Measurements from ENCODE around the gene BUB3. TPM values are rescaled to one million over a fixed set of nuclear protein-coding genes. Genes with fewer than 3 reads are reported as not detected.

The BUB3 gene
- total and polyA plus RNA-seq, 2 of the 13 experiments (the other 11 are each of a cell fraction or from before 2014, with no cell fraction given): 174 to 188 TPM

DNA sequence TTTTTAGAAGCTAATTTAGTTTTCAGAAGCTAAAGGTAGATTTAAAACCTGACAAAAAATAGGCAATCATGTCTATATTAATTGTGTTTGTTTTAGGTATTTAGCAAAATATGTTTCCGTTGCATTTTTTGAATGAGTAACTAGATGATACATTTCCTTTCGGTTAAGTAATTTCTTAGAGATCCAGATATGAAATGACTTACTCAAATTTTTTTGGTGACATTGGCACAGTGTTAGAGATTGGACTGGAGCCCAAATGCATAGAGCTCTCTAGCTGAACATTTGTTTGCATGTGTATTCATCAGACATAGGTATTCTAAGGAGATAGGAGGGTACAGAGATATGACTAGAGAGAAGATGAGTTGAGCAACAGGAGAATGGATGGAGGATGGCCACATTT, 1.9 kb downstream of the BUB3 start:
- Histone ChIP-seq H2AFZ (ENCODE audit: low read length) (no peak overlapping the region), H3K4me2 (ENCODE audit: low read depth, low read length) (peak overlapping the region; percentile 70), H3K9ac (ENCODE audit: insufficient read depth, low read depth, low read length) (peak overlapping the region; percentile 92; the same call in 1 of the 2 replicates), H3K9me3 (ENCODE audit: low read length) (no peaks in the 10 kb centered on the region), H3K36me3 (replicated peaks in 1 of 2; ENCODE audit: control insufficient read depth in 1 of 2, insufficient read depth in 2 of 2, low read length in 2 of 2) (peaks cover 4 to 22% of the 10 kb centered on the region in 2 experiments; a peak in 3 of 5 replicates), H3K27me3 (ENCODE audit: control insufficient read depth in 1 of 2, insufficient read depth in 2 of 2, low read length in 2 of 2) (peaks cover 2 to 25% of the 10 kb centered on the region in 2 experiments; a peak in 4 of 5 replicates), H3K27ac (ENCODE audit: extremely low read length, insufficient read depth, low read length) (peak overlapping the region; percentile 56), H3K79me2 (ENCODE audit: insufficient read depth, low read length) (peaks cover 65% of the 10 kb centered on the region), H3K4me3 (replicated peaks in 1 of 3; ENCODE audit: insufficient read depth in 1 of 3, low read depth in 2 of 3, low read length in 3 of 3) (peak overlapping the region; percentile 65 to 99 (median 98); a peak in 5 of 6 replicates), H3K4me1 (ENCODE audit: insufficient read depth, low read length) (peaks cover 64% of the 10 kb centered on the region), H4K20me1 (ENCODE audit: insufficient read depth, low read length) (peaks cover 20% of the 10 kb centered on the region)
- TF ChIP-seq ZNF607 (CRISPR knock-in tag; IDR thresholded peaks at IDR 0.05; ENCODE audit: borderline replicate concordance) (no peak), DMAP1 (CRISPR knock-in tag; IDR thresholded peaks at IDR 0.05) (no peak), GLI4 (CRISPR knock-in tag; IDR thresholded peaks at IDR 0.05; ENCODE audit: borderline replicate concordance) (no peak), SIN3A (IDR thresholded peaks at IDR 0.05; ENCODE audit: borderline replicate concordance, low read depth, low read length) (no peak), ZNF703 (CRISPR knock-in tag; IDR thresholded peaks at IDR 0.05; ENCODE audit: borderline replicate concordance) (no peak), CCDC6 (CRISPR knock-in tag; IDR thresholded peaks at IDR 0.05) (no peak), ZNF788 (CRISPR knock-in tag; IDR thresholded peaks at IDR 0.05; ENCODE audit: borderline replicate concordance) (no peak), ZNF343 (CRISPR knock-in tag; IDR thresholded peaks at IDR 0.05) (no peak), ZNF441 (CRISPR knock-in tag; IDR thresholded peaks at IDR 0.05; ENCODE audit: borderline replicate concordance) (no peak), ZNF790 (CRISPR knock-in tag; IDR thresholded peaks at IDR 0.05; ENCODE audit: borderline replicate concordance) (no peak), ATF7-NPFF (CRISPR knock-in tag; IDR thresholded peaks at IDR 0.05; ENCODE audit: low read depth) (no peak), ZNF768 (CRISPR knock-in tag; IDR thresholded peaks at IDR 0.05) (no peak), ELF4 (CRISPR knock-in tag; IDR thresholded peaks at IDR 0.05; ENCODE audit: borderline replicate concordance) (no peak)
- TF ChIP-seq, protein P1, sequence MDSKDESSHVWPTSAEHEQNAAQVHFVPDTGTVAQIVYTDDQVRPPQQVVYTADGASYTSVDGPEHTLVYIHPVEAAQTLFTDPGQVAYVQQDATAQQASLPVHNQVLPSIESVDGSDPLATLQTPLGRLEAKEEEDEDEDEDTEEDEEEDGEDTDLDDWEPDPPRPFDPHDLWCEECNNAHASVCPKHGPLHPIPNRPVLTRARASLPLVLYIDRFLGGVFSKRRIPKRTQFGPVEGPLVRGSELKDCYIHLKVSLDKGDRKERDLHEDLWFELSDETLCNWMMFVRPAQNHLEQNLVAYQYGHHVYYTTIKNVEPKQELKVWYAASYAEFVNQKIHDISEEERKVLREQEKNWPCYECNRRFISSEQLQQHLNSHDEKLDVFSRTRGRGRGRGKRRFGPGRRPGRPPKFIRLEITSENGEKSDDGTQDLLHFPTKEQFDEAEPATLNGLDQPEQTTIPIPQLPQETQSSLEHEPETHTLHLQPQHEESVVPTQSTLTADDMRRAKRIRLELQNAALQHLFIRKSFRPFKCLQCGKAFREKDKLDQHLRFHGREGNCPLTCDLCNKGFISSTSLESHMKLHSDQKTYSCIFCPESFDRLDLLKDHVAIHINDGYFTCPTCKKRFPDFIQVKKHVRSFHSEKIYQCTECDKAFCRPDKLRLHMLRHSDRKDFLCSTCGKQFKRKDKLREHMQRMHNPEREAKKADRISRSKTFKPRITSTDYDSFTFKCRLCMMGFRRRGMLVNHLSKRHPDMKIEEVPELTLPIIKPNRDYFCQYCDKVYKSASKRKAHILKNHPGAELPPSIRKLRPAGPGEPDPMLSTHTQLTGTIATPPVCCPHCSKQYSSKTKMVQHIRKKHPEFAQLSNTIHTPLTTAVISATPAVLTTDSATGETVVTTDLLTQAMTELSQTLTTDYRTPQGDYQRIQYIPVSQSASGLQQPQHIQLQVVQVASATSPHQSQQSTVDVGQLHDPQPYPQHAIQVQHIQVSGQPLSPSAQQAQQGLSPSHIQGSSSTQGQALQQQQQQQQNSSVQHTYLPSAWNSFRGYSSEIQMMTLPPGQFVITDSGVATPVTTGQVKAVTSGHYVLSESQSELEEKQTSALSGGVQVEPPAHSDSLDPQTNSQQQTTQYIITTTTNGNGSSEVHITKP (CRISPR knock-in tag; IDR thresholded peaks at IDR 0.05; ENCODE audit: low read depth): no peak
- TF ChIP-seq, protein P2, sequence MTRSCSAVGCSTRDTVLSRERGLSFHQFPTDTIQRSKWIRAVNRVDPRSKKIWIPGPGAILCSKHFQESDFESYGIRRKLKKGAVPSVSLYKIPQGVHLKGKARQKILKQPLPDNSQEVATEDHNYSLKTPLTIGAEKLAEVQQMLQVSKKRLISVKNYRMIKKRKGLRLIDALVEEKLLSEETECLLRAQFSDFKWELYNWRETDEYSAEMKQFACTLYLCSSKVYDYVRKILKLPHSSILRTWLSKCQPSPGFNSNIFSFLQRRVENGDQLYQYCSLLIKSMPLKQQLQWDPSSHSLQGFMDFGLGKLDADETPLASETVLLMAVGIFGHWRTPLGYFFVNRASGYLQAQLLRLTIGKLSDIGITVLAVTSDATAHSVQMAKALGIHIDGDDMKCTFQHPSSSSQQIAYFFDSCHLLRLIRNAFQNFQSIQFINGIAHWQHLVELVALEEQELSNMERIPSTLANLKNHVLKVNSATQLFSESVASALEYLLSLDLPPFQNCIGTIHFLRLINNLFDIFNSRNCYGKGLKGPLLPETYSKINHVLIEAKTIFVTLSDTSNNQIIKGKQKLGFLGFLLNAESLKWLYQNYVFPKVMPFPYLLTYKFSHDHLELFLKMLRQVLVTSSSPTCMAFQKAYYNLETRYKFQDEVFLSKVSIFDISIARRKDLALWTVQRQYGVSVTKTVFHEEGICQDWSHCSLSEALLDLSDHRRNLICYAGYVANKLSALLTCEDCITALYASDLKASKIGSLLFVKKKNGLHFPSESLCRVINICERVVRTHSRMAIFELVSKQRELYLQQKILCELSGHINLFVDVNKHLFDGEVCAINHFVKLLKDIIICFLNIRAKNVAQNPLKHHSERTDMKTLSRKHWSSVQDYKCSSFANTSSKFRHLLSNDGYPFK (CRISPR knock-in tag; IDR thresholded peaks at IDR 0.05; ENCODE audit: borderline replicate concordance): no peak
- TF ChIP-seq, protein P3, sequence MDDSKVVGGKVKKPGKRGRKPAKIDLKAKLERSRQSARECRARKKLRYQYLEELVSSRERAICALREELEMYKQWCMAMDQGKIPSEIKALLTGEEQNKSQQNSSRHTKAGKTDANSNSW (CRISPR knock-in tag; IDR thresholded peaks at IDR 0.05; ENCODE audit: borderline replicate concordance): no peak
- intact Hi-C loops (cut with micrococcal nuclease; ENCODE audit: unreplicated experiment): loop anchor here (10.0 kb wide), 1 partner anchor 49 kb away; no protein-coding TSS in a partner anchor
- ChIA-PET CTCF (ENCODE audit: low intra/inter-chr PET ratio, low total read pairs) (no interaction called here), POLR2A (interaction anchor here (1.3 kb wide), 1 partner anchor 16 kb away, joined by 3 read pairs; no protein-coding TSS in a partner anchor)
- FAIRE-seq: no peak
- ATAC-seq: no peak
- TSS peak; percentile 34 for BruUV-seq (replicated peaks)
- DNase-seq (ENCODE audit: low spot score): no peak
- in situ Hi-C loops (cut with HindIII; ENCODE audit: extremely low pct_ligation_motif_present, low pct_unique_long_range_greater_than_20kb): no loop called here
- WGBS (ENCODE audit: low lambda C conversion rate): 67% methylated on average over 2 of the region's 2 CpGs

Data from HepG2 (cell line).